CD14-positive monocyte (primary cell): ENCODE data around the gene KCNK3. TPM values are rescaled to one million over a fixed set of nuclear protein-coding genes. Genes with fewer than 3 reads are reported as not detected.

Experiments used
- DNase-seq, 3 donors: peaks; one replicate each; pipeline ENCODE4 v3.0.0-alpha.2; 2011 to 2022
- H2AFZ ChIP-seq: 2 replicates; pipeline ENCODE4 v1.6.0; 2012; ENCODE audit warnings: mild to moderate bottlenecking, low read depth, low read length, inconsistent platforms; ENCODE audit not compliant: insufficient read depth, poor library complexity, severe bottlenecking
- H3K27ac ChIP-seq, 2 donors: 1 replicate in 1 of 2; 2 replicates in 1 of 2; pipeline ENCODE4 v1.5.1; 2012 to 2013; ENCODE audit warnings: low read length in 2 of 2, control low read depth in 1 of 2, inconsistent platforms in 1 of 2, low read depth in 1 of 2, mild to moderate bottlenecking in 1 of 2
- H3K27me3 ChIP-seq, 2 donors: one replicate each; pipeline versions ENCODE4 v1.6.0 to v1.6.1; 2011 to 2013; ENCODE audit warnings: low read length in 2 of 2; ENCODE audit not compliant: control insufficient read depth in 2 of 2, insufficient read depth in 2 of 2
- H3K36me3 ChIP-seq, 2 donors: replicated peaks in 1 of 2; 1 replicate in 1 of 2; 2 replicates in 1 of 2; pipeline versions ENCODE4 v1.5.1 to v1.6.1; 2012 to 2013; ENCODE audit warnings: low read length in 2 of 2, control low read depth in 1 of 2, inconsistent platforms in 1 of 2, mild to moderate bottlenecking in 1 of 2; ENCODE audit not compliant: insufficient read depth in 2 of 2, control insufficient read depth in 1 of 2
- H3K4me1 ChIP-seq, 2 donors: 1 replicate in 1 of 2; 2 replicates in 1 of 2; pipeline versions ENCODE4 v1.5.1 to v1.6.1; 2012 to 2013; ENCODE audit warnings: low read length in 2 of 2, control low read depth in 1 of 2, inconsistent platforms in 1 of 2, mild to moderate bottlenecking in 1 of 2, moderate library complexity in 1 of 2; ENCODE audit not compliant: insufficient read depth in 2 of 2, control insufficient read depth in 1 of 2
- H3K4me2 ChIP-seq: replicated peaks from 2 replicates; pipeline ENCODE3; 2012; ENCODE audit warnings: low read length, moderate library complexity, mild to moderate bottlenecking; ENCODE audit not compliant: poor library complexity, severe bottlenecking; ENCODE audit errors: extremely low read depth
- H3K4me3 ChIP-seq, 3 experiments: fragments of 200-600 bp in 1 of 3; sonication (generic) in 1 of 3; replicated peaks in 1 of 3; 1 replicate in 2 of 3; 2 replicates in 1 of 3; pipeline ENCODE4 v1.5.1; 2011 to 2013; ENCODE audit warnings: low read length in 3 of 3, mild to moderate bottlenecking in 3 of 3, control low read depth in 2 of 3, low read depth in 2 of 3, inconsistent platforms in 1 of 3, moderate library complexity in 1 of 3
- H3K79me2 ChIP-seq: 2 replicates; pipeline ENCODE4 v1.6.0; 2012; ENCODE audit warnings: mild to moderate bottlenecking, control low read depth, inconsistent platforms, low read length, moderate library complexity; ENCODE audit not compliant: insufficient read depth
- H3K9ac ChIP-seq: 2 replicates; pipeline ENCODE4 v1.6.0; 2017; ENCODE audit warnings: low read length, mild to moderate bottlenecking; ENCODE audit not compliant: insufficient read depth, poor library complexity, severe bottlenecking
- H3K9me3 ChIP-seq, 2 donors: replicated peaks in 1 of 2; 1 replicate in 1 of 2; 2 replicates in 1 of 2; pipeline versions ENCODE4 v1.5.1 to v1.6.1; 2012 to 2013; ENCODE audit warnings: low read length in 2 of 2, control low read depth in 1 of 2; ENCODE audit not compliant: control insufficient read depth in 1 of 2, insufficient read depth in 1 of 2
- H4K20me1 ChIP-seq: 2 replicates; pipeline ENCODE4 v1.6.0; 2012; ENCODE audit warnings: mild to moderate bottlenecking, low read length, control low read depth, moderate library complexity; ENCODE audit not compliant: insufficient read depth
- H3K27ac Mint-ChIP-seq, 7 donors: one replicate each; pipeline ENCODE4 v1.8.0; 2020; ENCODE audit warnings: mild to moderate bottlenecking in 7 of 7, mixed read lengths in 7 of 7, moderate library complexity in 6 of 7, inconsistent platforms in 2 of 7
- H3K27me3 Mint-ChIP-seq, 3 donors: one replicate each; pipeline ENCODE4 v1.8.0; 2021 to 2022; ENCODE audit warnings: low read depth in 3 of 3, mild to moderate bottlenecking in 3 of 3, mixed read lengths in 3 of 3, moderate library complexity in 3 of 3, inconsistent platforms in 1 of 3
- H3K36me3 Mint-ChIP-seq, 2 donors: one replicate each; pipeline ENCODE4 v1.8.0; 2020; ENCODE audit warnings: mixed read lengths in 2 of 2, inconsistent platforms in 1 of 2, mild to moderate bottlenecking in 1 of 2
- H3K4me1 Mint-ChIP-seq: one replicate; pipeline ENCODE4 v1.8.0; 2020; ENCODE audit warnings: mild to moderate bottlenecking, mixed read lengths
- H3K4me3 Mint-ChIP-seq, 2 donors: one replicate each; pipeline ENCODE4 v1.8.0; 2020; ENCODE audit warnings: mild to moderate bottlenecking in 2 of 2, mixed read lengths in 2 of 2, moderate library complexity in 1 of 2
- H3K9me3 Mint-ChIP-seq, 7 donors: one replicate each; pipeline ENCODE4 v1.8.0; 2020 to 2022; ENCODE audit warnings: mixed read lengths in 7 of 7, mild to moderate bottlenecking in 6 of 7, moderate library complexity in 6 of 7, inconsistent platforms in 2 of 7
- WGBS: methylation state at CpG from one replicate; pipeline ENCODE4 v1.1.5; 2013; ENCODE audit warnings: missing lambda C conversion rate; ENCODE audit not compliant: insufficient coverage; 5-methylcytosine and 5-hydroxymethylcytosine counted together
- intact Hi-C, 2 donors: fragments of 100-400 bp; cut with micrococcal nuclease; formaldehyde crosslinking; loops; one replicate each; pipeline versions ENCODE4 v1.15.0 to v1.15.1; 2023
- polyA plus RNA-seq, 3 donors: library from polyadenylated mRNA; depleted of rRNA in 1 of 3; unstranded in 2 of 3; stranded (reverse) in 1 of 3; fragments of 300-500 nt in 2 of 3; fragments of >200 nt in 1 of 3; fragmentation: Illumina TruSeq in 2 of 3; gene quantifications; 1 replicate in 2 of 3; 2 replicates in 1 of 3; pipeline ENCODE4 v1.2.3, GENCODE V29; 2012 to 2021
- TF ChIP-seq, protein P1 (sequence below): fragments of 200-600 bp; IDR thresholded peaks from one replicate; pipeline ENCODE4 v1.8.0; 2022; ENCODE audit warnings: antibody characterized with exemption, mild to moderate bottlenecking

Gene KCNK3
- polyA plus RNA-seq, 3 donors: not detected

DNA sequence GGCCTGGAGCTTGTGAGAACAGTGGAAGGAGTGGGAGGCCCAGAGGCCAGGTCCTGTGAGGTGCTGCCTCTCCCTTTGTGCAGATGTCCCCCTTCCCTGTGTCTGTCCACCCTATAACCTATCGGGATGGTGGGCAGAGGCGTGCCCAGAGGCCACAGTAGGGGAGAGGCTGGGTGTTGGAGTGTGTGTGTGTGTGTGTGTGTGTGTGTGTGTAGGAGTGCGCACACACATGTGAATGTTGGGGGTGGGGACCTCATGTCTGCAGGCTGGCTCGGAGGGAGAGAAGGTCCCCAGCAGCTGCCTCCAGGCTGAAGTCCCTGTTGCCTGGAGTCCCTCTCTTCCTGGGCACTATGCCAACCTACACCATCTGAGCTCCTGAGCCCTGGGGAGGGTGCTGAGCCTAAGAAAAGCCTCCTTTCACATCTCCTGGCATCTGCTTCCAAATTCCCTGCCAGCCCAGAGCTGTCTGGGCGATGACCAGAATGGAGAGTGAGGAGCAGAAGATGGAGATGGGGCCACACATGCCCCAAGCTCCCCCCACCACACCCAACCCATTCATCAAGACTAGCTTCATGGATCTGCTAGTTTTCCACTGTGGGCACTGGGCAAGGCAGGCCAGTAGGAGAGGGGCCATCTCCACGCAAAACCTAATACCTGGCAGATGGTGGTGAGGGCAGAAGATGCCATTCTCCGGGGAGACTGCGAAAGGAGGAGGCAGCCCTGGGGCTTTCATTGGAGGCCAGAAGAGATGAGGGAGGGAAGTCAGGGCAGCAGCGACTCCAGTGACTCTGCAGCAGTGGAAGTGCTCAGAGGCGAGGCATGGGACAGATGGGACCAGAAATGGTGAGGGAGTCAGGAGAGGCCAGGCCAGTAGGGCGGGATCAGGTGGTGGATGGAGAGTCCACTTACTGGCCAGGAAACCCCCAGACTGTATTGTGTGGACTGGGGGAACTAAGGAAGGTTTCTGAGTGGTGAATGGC lies 20.3 kb downstream of the KCNK3 start:
- Histone ChIP-seq H3K36me3 (no peaks in the 10 kb centered on the region), H3K27ac (no peak overlapping the region), H3K9ac (no peak overlapping the region), H4K20me1 (no peaks in the 10 kb centered on the region), H3K4me2 (no peak overlapping the region), H3K9me3 (no peaks in the 10 kb centered on the region), H3K27me3 (no peaks in the 10 kb centered on the region), H3K4me1 (no peaks in the 10 kb centered on the region), H3K79me2 (no peaks in the 10 kb centered on the region), H2AFZ (no peak overlapping the region), H3K4me3 (no peak overlapping the region)
- no peaks in the 10 kb centered on the region for H3K36me3 Mint-ChIP-seq
- peaks cover 4 to 11% (median 7%) of the 10 kb centered on the region in 3 donors for H3K27me3 Mint-ChIP-seq
- intact Hi-C loops: no loop called here
- H3K9me3 Mint-ChIP-seq: peaks cover 0 to 1% (median 0%) of the 10 kb centered on the region in 7 donors
- TF ChIP-seq, protein P1, sequence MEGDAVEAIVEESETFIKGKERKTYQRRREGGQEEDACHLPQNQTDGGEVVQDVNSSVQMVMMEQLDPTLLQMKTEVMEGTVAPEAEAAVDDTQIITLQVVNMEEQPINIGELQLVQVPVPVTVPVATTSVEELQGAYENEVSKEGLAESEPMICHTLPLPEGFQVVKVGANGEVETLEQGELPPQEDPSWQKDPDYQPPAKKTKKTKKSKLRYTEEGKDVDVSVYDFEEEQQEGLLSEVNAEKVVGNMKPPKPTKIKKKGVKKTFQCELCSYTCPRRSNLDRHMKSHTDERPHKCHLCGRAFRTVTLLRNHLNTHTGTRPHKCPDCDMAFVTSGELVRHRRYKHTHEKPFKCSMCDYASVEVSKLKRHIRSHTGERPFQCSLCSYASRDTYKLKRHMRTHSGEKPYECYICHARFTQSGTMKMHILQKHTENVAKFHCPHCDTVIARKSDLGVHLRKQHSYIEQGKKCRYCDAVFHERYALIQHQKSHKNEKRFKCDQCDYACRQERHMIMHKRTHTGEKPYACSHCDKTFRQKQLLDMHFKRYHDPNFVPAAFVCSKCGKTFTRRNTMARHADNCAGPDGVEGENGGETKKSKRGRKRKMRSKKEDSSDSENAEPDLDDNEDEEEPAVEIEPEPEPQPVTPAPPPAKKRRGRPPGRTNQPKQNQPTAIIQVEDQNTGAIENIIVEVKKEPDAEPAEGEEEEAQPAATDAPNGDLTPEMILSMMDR: no peak
- no peaks in the 10 kb centered on the region for H3K4me1 Mint-ChIP-seq
- no peak overlapping the region for H3K27ac Mint-ChIP-seq
- H3K4me3 Mint-ChIP-seq: no peak overlapping the region
- WGBS: 92% methylated on average over 6 of the region's 11 CpGs
- DNase-seq: no peak

DNA sequence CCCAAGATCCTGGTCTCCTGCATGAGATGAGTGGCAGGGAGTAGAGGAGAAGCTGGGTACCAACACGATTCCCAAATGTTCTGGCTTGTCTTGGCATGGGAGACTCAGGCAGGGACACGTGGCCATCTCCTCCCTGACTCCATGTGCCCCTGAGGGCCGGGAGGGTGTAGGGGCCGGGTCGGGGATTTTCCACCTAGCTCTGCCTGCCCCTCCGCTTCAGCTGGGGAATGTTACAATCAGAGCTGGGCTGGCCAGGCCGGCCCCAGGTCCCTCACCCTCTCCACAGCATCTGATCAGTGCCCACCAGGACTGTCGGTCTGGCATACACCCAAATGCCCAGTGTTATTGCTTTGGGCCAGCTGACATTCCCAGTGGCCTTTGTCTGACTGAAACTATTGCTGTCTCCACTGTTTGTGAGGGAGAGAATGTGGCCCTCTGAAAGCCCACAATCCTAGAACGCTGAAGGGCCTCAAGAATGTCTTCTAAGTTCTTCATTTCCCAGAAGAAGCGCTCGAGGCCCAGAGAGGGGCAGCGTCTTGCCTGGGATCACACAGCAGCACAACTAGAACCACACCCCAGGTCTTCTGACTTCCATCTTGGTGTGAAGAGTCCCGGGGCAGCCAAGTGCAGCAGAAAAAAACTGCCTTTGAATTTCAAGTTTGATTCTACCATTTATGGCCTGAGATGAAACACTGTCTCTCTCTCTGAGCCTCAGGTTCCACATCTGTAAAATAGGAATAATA lies 23.2 kb downstream of the KCNK3 start:
- DNase-seq: no peak
- intact Hi-C loops: no loop called here
- TF ChIP-seq, protein P1: no peak
- Histone ChIP-seq H3K4me2 (no peak overlapping the region), H3K4me1 (no peaks in the 10 kb centered on the region), H3K4me3 (no peak overlapping the region), H2AFZ (no peak overlapping the region), H3K9me3 (no peaks in the 10 kb centered on the region), H3K27ac (no peak overlapping the region), H3K79me2 (no peaks in the 10 kb centered on the region), H3K27me3 (no peaks in the 10 kb centered on the region), H3K36me3 (no peaks in the 10 kb centered on the region), H4K20me1 (no peaks in the 10 kb centered on the region), H3K9ac (no peak overlapping the region)
- no peak overlapping the region for H3K27ac Mint-ChIP-seq
- no peaks in the 10 kb centered on the region for H3K4me1 Mint-ChIP-seq
- H3K4me3 Mint-ChIP-seq: no peak overlapping the region
- H3K27me3 Mint-ChIP-seq: peaks cover 7% of the 10 kb centered on the region in 3 donors
- H3K9me3 Mint-ChIP-seq: peaks cover 0 to 1% (median 0%) of the 10 kb centered on the region in 7 donors
- H3K36me3 Mint-ChIP-seq: no peaks in the 10 kb centered on the region
- 96% methylated on average over 10 of the region's 13 CpGs for WGBS
